ENCODE results near the gene CREB5. TPM values are rescaled to one million over a fixed set of nuclear protein-coding genes. Genes with fewer than 3 reads are reported as not detected.
"Not testable (repeated sequence)": the region's sequence is repeated elsewhere in the genome, so short reads cannot be mapped to it uniquely, and the experiment has no call there.

The CREB5 gene
- total RNA-seq, 2 experiments from 2014 or later, result not detected

- CTCF ChIA-PET, result no interaction called here
- POLR2A ChIA-PET, result no interaction called here
Observed at GRCh38 chr7:28815369-28815927, 403.1 kb downstream of the CREB5 start.

- CTCF ChIA-PET, result no interaction called here
Observed at GRCh38 chr7:28815928-28816373, 403.6 kb downstream of the CREB5 start.

GRCh38 chr7:28818996-28819395, 406.7 kb downstream of the CREB5 start:
- POLR2A ChIA-PET, result no interaction called here
- CTCF ChIA-PET, result no interaction called here

More at GRCh38 chr7:28815928-28816373, 403.6 kb downstream of the CREB5 start:
- POLR2A ChIA-PET, result no interaction called here

- CTCF ChIA-PET, result no interaction called here
- POLR2A ChIA-PET, result no interaction called here
Observed at GRCh38 chr7:28823582-28823981, 411.3 kb downstream of the CREB5 start.

- POLR2A ChIA-PET, CTCF ChIA-PET: not testable (repeated sequence)
Observed at GRCh38 chr7:28825817-28826448, 413.6 kb downstream of the CREB5 start.

- CTCF ChIA-PET, result no interaction called here
- POLR2A ChIA-PET, result no interaction called here
Observed at GRCh38 chr7:28830846-28831245, 418.5 kb downstream of the CREB5 start.

- ChIA-PET POLR2A (no interaction called here), CTCF (no interaction called here)
Observed at GRCh38 chr7:28832669-28833068, 420.4 kb downstream of the CREB5 start.

- ChIA-PET POLR2A (no interaction called here), CTCF (no interaction called here)
Observed at GRCh38 chr7:28835800-28836199, 423.5 kb downstream of the CREB5 start.

GRCh38 chr7:28836716-28837115, 424.4 kb downstream of the CREB5 start:
- CTCF ChIA-PET, result interaction anchor here (1.0 kb wide), 1 partner anchor 17 kb away, joined by 3 read pairs; no protein-coding TSS in a partner anchor

GRCh38 chr7:28837216-28837615, 424.9 kb downstream of the CREB5 start:
- CTCF ChIA-PET, result interaction anchor here (1.0 kb wide), 1 partner anchor 17 kb away, joined by 3 read pairs; no protein-coding TSS in a partner anchor
- POLR2A ChIA-PET, result no interaction called here

More at GRCh38 chr7:28836716-28837115, 424.4 kb downstream of the CREB5 start:
- POLR2A ChIA-PET, result no interaction called here

GRCh38 chr7:28840592-28840995, 428.3 kb downstream of the CREB5 start:
- ChIA-PET CTCF (no interaction called here), POLR2A (no interaction called here)

- POLR2A ChIA-PET, result no interaction called here
- CTCF ChIA-PET, result no interaction called here
Observed at GRCh38 chr7:28841766-28842165, 429.4 kb downstream of the CREB5 start.

- POLR2A ChIA-PET, result no interaction called here
Observed at GRCh38 chr7:28842769-28843295, 430.5 kb downstream of the CREB5 start.

GRCh38 chr7:28845106-28845505, 432.8 kb downstream of the CREB5 start:
- ChIA-PET POLR2A (no interaction called here), CTCF (no interaction called here)

More at GRCh38 chr7:28842769-28843295, 430.5 kb downstream of the CREB5 start:
- CTCF ChIA-PET, result no interaction called here

- ChIA-PET POLR2A (no interaction called here), CTCF (no interaction called here)
Observed at GRCh38 chr7:28847176-28847575, 434.9 kb downstream of the CREB5 start.

GRCh38 chr7:28847681-28848080, 435.4 kb downstream of the CREB5 start:
- POLR2A ChIA-PET, result no interaction called here
- CTCF ChIA-PET, result no interaction called here

- CTCF ChIA-PET, result no interaction called here
- POLR2A ChIA-PET, result no interaction called here
Observed at GRCh38 chr7:28848906-28849305, 436.6 kb downstream of the CREB5 start.

- ChIA-PET CTCF (no interaction called here), POLR2A (no interaction called here)
Observed at GRCh38 chr7:28850699-28851098, 438.4 kb downstream of the CREB5 start.

GRCh38 chr7:28853150-28853549, 440.8 kb downstream of the CREB5 start:
- ChIA-PET CTCF (no interaction called here), POLR2A (no interaction called here)

- CTCF ChIA-PET, result interaction anchor here (0.6 to 0.7 kb wide), 3 partner anchors 10 to 461 kb away, joined by 3 read pairs; no protein-coding TSS in a partner anchor
- POLR2A ChIA-PET, result no interaction called here
Observed at GRCh38 chr7:28853834-28854749, 441.8 kb downstream of the CREB5 start.

- POLR2A ChIA-PET, result no interaction called here
- CTCF ChIA-PET, result no interaction called here
Observed at GRCh38 chr7:28854750-28855074, 442.4 kb downstream of the CREB5 start.
